Stimulated activated naive CD4-positive, alpha-beta T cell (primary cell): ENCODE measurements around the gene FNDC1.

ENCODE experiments used
- DNase-seq, 6 experiments: peaks; one replicate each; lab custom pipeline; 2025; lab: John Stamatoyannopoulos, UW

Gene FNDC1

DNA sequence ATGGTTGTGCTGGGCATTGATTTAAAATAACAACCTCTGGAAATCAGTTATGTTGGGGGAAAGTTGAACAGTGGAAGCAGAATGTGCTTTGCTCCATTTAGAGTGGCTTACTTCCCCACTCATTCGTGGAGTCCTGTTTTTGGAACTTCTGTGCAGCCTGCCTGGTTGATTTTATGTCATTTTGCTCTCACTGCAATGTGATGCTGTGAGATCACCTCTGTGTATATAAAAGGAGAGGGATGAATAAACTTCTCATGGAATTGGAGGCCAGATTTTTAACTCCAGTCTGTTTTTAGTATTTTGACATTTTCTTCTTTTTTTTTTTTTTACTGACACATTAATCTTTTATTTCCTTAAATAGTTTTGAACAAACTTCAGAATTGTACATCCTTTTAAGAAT is 139.0 kb downstream of the FNDC1 start:
- DNase-seq = no peak

DNA sequence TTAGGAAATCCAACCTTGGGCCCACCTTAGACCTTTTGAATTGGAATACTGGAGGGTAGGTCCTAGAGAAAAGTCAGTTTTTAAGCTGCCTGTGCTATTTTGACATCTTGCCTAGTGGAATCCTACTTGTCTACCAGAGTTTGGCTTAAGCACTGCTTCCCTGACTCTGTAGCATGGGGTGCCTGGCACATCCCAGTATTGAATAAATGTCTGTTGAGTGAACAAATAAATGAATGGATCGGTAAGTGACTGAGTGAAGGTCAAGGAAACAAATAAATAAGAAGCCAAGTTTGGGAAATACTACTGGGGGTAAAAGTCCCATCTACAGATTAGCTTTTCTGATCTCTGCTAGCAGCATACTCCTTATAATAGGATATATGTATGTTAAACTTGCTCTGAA is 140.5 kb downstream of the FNDC1 start:
- no peak for DNase-seq

GRCh38 chr6:159311618-159312017 is 142.4 kb downstream of the FNDC1 start:
- DNase-seq = no peak

- no peak for DNase-seq
Measured at GRCh38 chr6:159312206-159312605, 143.0 kb downstream of the FNDC1 start.

GRCh38 chr6:159313018-159313417 is 143.8 kb downstream of the FNDC1 start:
- DNase-seq = no peak

GRCh38 chr6:159315562-159315961 is 146.4 kb downstream of the FNDC1 start:
- DNase-seq = no peak

DNA sequence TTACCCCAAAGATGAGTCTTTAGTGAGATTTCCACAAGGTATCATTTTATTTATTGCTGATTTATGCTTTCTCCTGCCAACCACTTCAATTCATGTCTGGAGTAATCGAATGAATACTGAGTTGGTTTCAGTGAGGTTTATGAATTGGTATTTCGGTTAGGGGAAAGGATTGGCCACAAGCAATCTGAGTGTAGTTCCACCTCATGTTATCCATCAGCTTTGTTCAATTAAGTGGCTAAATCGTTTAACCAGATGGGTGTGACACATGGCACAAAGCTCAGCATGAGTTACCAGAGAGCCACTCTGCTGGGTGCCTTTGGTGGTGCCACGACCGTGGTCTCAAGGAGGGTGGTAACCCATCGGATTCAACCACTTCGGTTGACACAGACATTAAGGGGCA is 148.2 kb downstream of the FNDC1 start:
- DNase-seq = no peak

GRCh38 chr6:159321267-159321666 is 152.1 kb downstream of the FNDC1 start:
- DNase-seq = no peak
